ENCODE data around the gene SEMA3C.

Gene SEMA3C

GRCh38 chr7:80916770-80917741 is 1.8 kb downstream of the SEMA3C start:
- peak; percentile 18 to 23 for DNase-seq

DNA sequence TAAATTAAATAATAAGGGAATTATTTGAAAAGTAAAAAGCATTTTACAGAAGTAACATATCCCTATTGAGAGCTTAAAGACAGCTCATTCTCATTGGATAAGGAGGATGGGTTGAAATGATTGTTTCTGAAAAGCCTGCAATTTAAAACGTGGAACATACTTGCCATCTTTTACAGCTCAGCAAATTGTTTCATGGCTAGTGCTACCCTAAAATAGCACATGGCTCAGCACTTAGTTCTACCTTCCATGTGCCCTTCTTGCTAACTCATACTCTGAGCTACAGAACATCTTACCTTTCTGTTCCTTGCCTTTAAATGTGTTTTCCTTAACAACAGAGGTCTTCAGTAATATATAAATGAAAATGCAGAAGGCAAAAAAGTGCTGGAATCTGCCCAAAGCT is 8.6 kb downstream of the SEMA3C start:
- TF ChIP-seq POLR2A (IDR thresholded peaks at IDR 0.05; ENCODE audit: low read length) = no peak
- TF ChIP-seq GATA1 (IDR thresholded peaks at IDR 0.05; ENCODE audit: low read depth, low read length) = no peak
- no peak for DNase-seq

More at GRCh38 chr7:80916770-80917741, 1.8 kb downstream of the SEMA3C start:
- TF ChIP-seq POLR2A (IDR thresholded peaks at IDR 0.05; ENCODE audit: low read length) (no peak), GATA1 (IDR thresholded peaks at IDR 0.05; ENCODE audit: low read depth, low read length) (no peak)

DNA sequence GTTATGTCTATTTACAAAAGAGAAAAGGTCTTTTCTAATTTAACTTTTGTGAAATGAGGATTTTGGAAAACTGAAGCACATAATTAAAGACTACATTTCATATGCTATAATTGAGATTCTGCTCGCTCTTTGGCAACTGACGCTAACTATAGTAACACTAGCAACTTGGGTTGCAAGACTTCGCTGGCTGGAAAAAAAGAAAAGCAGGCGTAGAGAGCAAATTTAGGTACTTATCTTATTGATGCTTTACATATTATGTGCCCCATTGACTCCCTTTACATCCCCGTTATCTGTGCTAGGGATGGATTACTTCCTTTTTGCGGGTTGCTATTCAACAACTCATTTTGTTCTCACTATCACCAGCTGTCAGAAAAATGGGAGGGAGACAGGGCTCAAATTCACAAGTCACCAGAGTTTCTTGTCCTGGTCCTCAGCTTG is 10.5 kb downstream of the SEMA3C start:
- DNase-seq = no peak

GRCh38 chr7:80907612-80908011 is 11.2 kb downstream of the SEMA3C start:
- no peak for TF ChIP-seq GATA1 (IDR thresholded peaks at IDR 0.05; ENCODE audit: low read depth, low read length)
- DNase-seq = no peak

More for the DNA sequence above, 10.5 kb downstream of the SEMA3C start:
- TF ChIP-seq POLR2A (IDR thresholded peaks at IDR 0.05; ENCODE audit: low read length) (no peak), GATA1 (IDR thresholded peaks at IDR 0.05; ENCODE audit: low read depth, low read length) (no peak)

GRCh38 chr7:80907141-80907601 is 11.7 kb downstream of the SEMA3C start:
- TF ChIP-seq GATA1 (IDR thresholded peaks at IDR 0.05; ENCODE audit: low read depth, low read length) = no peak
- no peak for TF ChIP-seq POLR2A (IDR thresholded peaks at IDR 0.05; ENCODE audit: low read length)
- DNase-seq = no peak

DNA sequence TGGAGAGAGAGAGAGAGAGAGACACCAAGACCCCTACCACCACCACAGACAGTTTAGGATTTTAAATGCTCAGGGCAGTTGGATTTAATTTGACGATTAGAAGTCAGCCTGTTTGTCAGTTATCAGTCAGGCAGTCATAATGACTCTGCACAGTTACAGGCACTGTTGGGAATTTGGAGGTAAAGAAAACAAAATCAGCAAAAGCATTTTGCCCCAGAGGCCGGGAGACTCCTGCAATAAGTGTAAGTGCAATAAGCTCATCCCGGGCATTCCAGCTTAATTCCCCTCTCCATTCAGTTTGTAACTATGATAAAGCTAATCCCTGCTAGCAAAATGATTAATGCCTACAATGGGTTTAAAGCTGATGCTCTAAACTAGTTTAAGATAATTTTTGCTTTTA is 13.5 kb downstream of the SEMA3C start:
- peak in 1 of 2 experiments; percentile 22 for DNase-seq
- TF ChIP-seq GATA1 (IDR thresholded peaks at IDR 0.05; ENCODE audit: low read depth, low read length) (no peak), POLR2A (IDR thresholded peaks at IDR 0.05; ENCODE audit: low read length) (no peak)

DNA sequence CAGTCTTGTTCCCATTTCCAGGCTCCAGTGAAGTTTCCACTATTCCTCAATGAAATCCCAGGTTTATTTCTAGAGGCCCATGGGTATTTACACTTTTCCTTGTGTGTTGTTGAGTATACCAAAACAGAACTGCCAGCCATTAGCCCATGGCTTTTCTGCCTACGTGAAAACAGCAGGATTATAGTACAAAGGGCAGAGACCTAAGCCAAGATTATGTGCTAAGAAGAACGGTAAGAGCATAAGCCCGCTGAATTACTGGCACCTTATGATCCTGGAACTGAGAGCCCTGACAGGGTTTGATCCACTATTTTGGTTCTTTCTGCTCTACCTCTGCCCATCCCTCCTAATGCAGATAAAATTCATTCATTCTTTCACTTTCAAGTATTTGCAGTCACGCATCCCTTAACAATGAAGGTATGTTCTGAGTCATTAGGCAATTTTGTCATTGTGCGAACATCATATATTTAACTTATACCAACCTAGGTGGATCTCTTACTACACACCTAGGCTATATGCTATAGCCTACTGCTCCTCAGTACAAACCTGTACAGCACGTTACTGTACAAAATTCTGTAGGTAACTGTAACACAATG is 16.0 kb downstream of the SEMA3C start:
- TF ChIP-seq POLR2A (IDR thresholded peaks at IDR 0.05; ENCODE audit: low read length) = no peak
- TF ChIP-seq GATA1 (IDR thresholded peaks at IDR 0.05; ENCODE audit: low read depth, low read length) = no peak
- DNase-seq = no peak

- TF ChIP-seq GATA1 (IDR thresholded peaks at IDR 0.05; ENCODE audit: low read depth, low read length) = no peak
- TF ChIP-seq POLR2A (IDR thresholded peaks at IDR 0.05; ENCODE audit: low read length) = no peak
These were observed 16.8 kb downstream of the SEMA3C start for GRCh38 chr7:80902019-80902418.

DNA sequence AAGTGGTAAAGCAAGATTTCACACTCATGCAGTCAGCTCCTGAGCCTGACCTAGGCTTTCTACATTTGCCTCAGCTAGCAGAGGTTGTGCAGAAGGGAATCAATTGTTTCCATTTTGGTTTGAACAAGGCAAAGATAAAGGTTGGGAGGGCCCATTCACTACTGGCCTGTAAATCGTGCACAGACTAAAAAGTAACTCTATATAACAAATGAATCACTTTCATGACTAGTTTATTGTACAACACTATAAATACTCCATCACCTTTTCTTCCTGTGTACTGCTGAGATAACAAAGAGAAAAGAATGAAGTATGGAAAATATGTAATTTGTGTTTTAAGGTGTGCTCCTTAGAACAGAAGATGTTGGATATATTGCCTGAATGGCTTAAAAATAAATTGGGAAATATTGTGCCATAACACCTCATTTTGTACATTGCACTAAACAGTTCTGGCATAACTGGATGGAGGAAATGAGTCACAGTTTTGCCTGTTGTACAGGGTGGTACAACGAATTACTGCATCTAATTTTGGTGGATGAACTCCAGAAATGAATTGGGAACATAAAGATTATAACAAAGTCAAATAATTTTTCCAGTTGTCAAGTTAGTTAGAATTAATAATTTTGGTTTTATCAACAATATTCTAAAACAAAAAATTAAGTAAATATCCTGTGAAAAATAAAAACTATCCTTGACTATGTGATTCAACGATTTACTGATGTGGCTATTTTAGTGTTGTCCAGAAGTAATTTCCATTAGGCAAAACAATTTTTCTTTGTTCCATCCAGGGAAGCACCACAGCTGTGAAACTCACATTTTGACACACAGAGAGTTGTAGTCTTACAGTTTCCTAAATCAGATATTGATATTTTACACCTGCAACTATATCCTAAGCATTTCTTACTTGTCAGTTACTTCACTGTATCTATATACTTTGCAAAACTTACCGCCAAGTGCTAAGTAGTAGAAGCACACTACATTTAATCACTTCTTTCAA is 18.0 kb downstream of the SEMA3C start:
- DNase-seq = no peak
- TF ChIP-seq GATA1 (IDR thresholded peaks at IDR 0.05; ENCODE audit: low read depth, low read length) = no peak
- no peak for TF ChIP-seq POLR2A (IDR thresholded peaks at IDR 0.05; ENCODE audit: low read length)

More at GRCh38 chr7:80902019-80902418, 16.8 kb downstream of the SEMA3C start:
- DNase-seq = no peak

- no peak for DNase-seq
- TF ChIP-seq GATA1 (IDR thresholded peaks at IDR 0.05; ENCODE audit: low read depth, low read length) (no peak), POLR2A (IDR thresholded peaks at IDR 0.05; ENCODE audit: low read length) (no peak)
These were observed 21.8 kb downstream of the SEMA3C start for GRCh38 chr7:80896906-80897598.

DNA sequence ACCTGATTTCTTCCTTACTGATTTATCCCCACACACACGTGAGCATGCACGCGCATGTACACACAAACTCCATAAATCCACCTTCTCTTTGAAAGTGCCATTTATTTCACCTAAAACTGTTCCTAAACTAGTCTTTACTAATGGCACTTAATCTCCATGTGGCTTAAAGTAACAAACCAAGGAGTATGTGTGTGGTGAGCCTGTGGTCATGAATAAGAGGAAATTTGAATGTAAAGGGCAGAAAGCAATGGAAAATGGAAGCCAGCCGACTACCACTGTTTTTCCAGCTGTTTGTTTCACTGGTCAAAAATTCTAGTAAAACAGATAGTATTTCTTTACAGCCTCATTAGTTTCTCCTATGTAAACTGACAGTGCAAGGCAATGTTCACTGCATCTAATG is 23.8 kb downstream of the SEMA3C start:
- TF ChIP-seq GATA1 (IDR thresholded peaks at IDR 0.05; ENCODE audit: low read depth, low read length) (no peak), POLR2A (IDR thresholded peaks at IDR 0.05; ENCODE audit: low read length) (no peak)
- no peak for DNase-seq

DNA sequence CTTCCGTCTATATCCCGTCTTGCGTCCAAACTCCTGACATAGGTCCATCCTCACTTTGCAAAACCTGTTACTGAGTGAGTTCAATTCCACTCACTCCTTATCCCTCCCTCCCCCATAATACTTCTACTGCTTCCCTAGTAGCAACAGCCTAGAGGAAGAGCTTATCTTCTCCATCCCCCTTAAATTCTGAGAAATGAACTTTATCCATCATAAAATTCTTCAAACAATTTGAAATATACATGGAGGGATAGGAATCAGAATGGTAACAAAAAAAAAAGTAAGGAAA is 27.6 kb downstream of the SEMA3C start:
- no peak for TF ChIP-seq POLR2A (IDR thresholded peaks at IDR 0.05; ENCODE audit: low read length)
- no peak for TF ChIP-seq GATA1 (IDR thresholded peaks at IDR 0.05; ENCODE audit: low read depth, low read length)

More for the DNA sequence above, 27.6 kb downstream of the SEMA3C start:
- no peak for DNase-seq
